DOHH2 (cell line): ENCODE data around the gene MLLT10.

Source experiments
- H3F3A ChIP-seq: fragments of 200-600 bp; sonication (generic), shearing (Covaris generic); 2 replicates; pipeline ENCODE4 v1.6.0; 2016; ENCODE audit warnings: antibody characterized with exemption, mild to moderate bottlenecking; ENCODE audit not compliant: control insufficient read depth, insufficient read depth
- H3K27ac ChIP-seq: fragments of 200-600 bp; sonication (generic); 2 replicates; pipeline ENCODE4 v1.5.1; 2014; ENCODE audit warnings: low read depth, mild to moderate bottlenecking, low read length, moderate library complexity
- H3K27me3 ChIP-seq: fragments of 200-600 bp; sonication (generic); 2 replicates; pipeline ENCODE4 v1.6.1; 2014; ENCODE audit warnings: mild to moderate bottlenecking, low read length, mixed read lengths; ENCODE audit not compliant: control insufficient read depth
- H3K36me3 ChIP-seq: fragments of 200-600 bp; sonication (generic); 2 replicates; pipeline ENCODE4 v1.6.1; 2014; ENCODE audit warnings: mild to moderate bottlenecking, low read length, moderate library complexity, mixed read lengths; ENCODE audit not compliant: control insufficient read depth
- H3K4me1 ChIP-seq: fragments of 200-600 bp; sonication (generic); 2 replicates; pipeline ENCODE4 v1.6.1; 2014; ENCODE audit warnings: mild to moderate bottlenecking, low read length, mixed read lengths; ENCODE audit not compliant: control insufficient read depth
- H3K4me2 ChIP-seq: fragments of 200-600 bp; sonication (generic); 2 replicates; pipeline ENCODE4 v1.6.0; 2014; ENCODE audit warnings: mild to moderate bottlenecking, low read length, moderate library complexity
- H3K4me3 ChIP-seq: fragments of 200-600 bp; sonication (generic); 2 replicates; pipeline ENCODE4 v1.5.1; 2014; ENCODE audit warnings: mild to moderate bottlenecking, low read length, mixed read lengths
- H3K79me2 ChIP-seq: fragments of 200-600 bp; sonication (generic); 2 replicates; pipeline ENCODE4 v1.6.1; 2014; ENCODE audit warnings: mild to moderate bottlenecking, low read length, mixed read lengths; ENCODE audit not compliant: control insufficient read depth
- H3K9me2 ChIP-seq: fragments of 200-600 bp; sonication (generic); replicated peaks from 2 replicates; pipeline ENCODE4 v1.6.1; 2014; ENCODE audit warnings: mild to moderate bottlenecking, low read length, mixed read lengths; ENCODE audit not compliant: control insufficient read depth
- H3K9me3 ChIP-seq: fragments of 200-600 bp; sonication (generic); 2 replicates; pipeline ENCODE4 v1.6.1; 2014; ENCODE audit warnings: antibody characterized with exemption, low read length, mixed read lengths; ENCODE audit not compliant: control insufficient read depth, insufficient read depth
- H4K20me1 ChIP-seq: fragments of 200-600 bp; sonication (generic); 2 replicates; pipeline ENCODE4 v1.6.0; 2014; ENCODE audit warnings: low read depth, mild to moderate bottlenecking, antibody characterized with exemption, low read length, moderate library complexity; ENCODE audit not compliant: control insufficient read depth, insufficient read depth
- CTCF ChIP-seq: fragments of 200-600 bp; sonication (generic); IDR thresholded peaks from one replicate; pipeline ENCODE4 v1.5.1; 2014; ENCODE audit warnings: antibody characterized with exemption, mild to moderate bottlenecking, low read depth, low read length; ENCODE audit not compliant: poor library complexity, severe bottlenecking
- EZH2phosphoT487 ChIP-seq: fragments of 200-600 bp; sonication (generic); IDR thresholded peaks from 2 replicates; pipeline ENCODE4 v1.6.1; 2017; ENCODE audit warnings: borderline replicate concordance, mild to moderate bottlenecking, antibody characterized with exemption, low read length, moderate library complexity, mixed read lengths

Gene MLLT10

GRCh38 chr10:21677551-21677950 is 143.5 kb downstream of the MLLT10 start:
- Histone ChIP-seq H3K9me3 (no peaks in the 10 kb centered on the region), H3K4me1 (no peaks in the 10 kb centered on the region), H3K4me3 (no peak overlapping the region), H3K27ac (no peak overlapping the region), H4K20me1 (no peaks in the 10 kb centered on the region), H3K4me2 (no peak overlapping the region), H3K9me2 (no peaks in the 10 kb centered on the region), H3K36me3 (peaks cover 33% of the 10 kb centered on the region), H3K27me3 (no peaks in the 10 kb centered on the region), H3K79me2 (peaks cover 25% of the 10 kb centered on the region), H3F3A (peaks cover 14% of the 10 kb centered on the region; the same call in 1 of the 2 replicates)
- TF ChIP-seq CTCF (no peak), EZH2phosphoT487 (no peak)

GRCh38 chr10:21681156-21681555 is 147.1 kb downstream of the MLLT10 start:
- Histone ChIP-seq H3K36me3 (peaks cover 13% of the 10 kb centered on the region; the same call in 1 of the 2 replicates), H3K27me3 (no peaks in the 10 kb centered on the region), H3K27ac (no peak overlapping the region), H3K4me1 (no peaks in the 10 kb centered on the region), H4K20me1 (no peaks in the 10 kb centered on the region), H3K4me2 (no peak overlapping the region), H3K79me2 (peaks cover 15% of the 10 kb centered on the region; the same call in 1 of the 2 replicates), H3K4me3 (no peak overlapping the region), H3F3A (no peaks in the 10 kb centered on the region), H3K9me2 (no peaks in the 10 kb centered on the region), H3K9me3 (no peaks in the 10 kb centered on the region)
- TF ChIP-seq EZH2phosphoT487 (no peak), CTCF (no peak)

GRCh38 chr10:21687266-21688008 is 153.4 kb downstream of the MLLT10 start:
- Histone ChIP-seq H3K4me2 (no peak overlapping the region), H3K4me1 (no peaks in the 10 kb centered on the region), H3K9me3 (no peaks in the 10 kb centered on the region), H3K4me3 (no peak overlapping the region), H3K36me3 (peaks cover 35% of the 10 kb centered on the region), H3K79me2 (no peaks in the 10 kb centered on the region), H3K9me2 (no peaks in the 10 kb centered on the region), H3K27ac (no peak overlapping the region), H3F3A (no peaks in the 10 kb centered on the region), H4K20me1 (no peaks in the 10 kb centered on the region), H3K27me3 (no peaks in the 10 kb centered on the region)
- TF ChIP-seq CTCF = no peak

GRCh38 chr10:21688009-21688332 is 153.9 kb downstream of the MLLT10 start:
- no peak overlapping the region for H3K27ac ChIP-seq
- H3K4me2 ChIP-seq = no peak overlapping the region

More at GRCh38 chr10:21688009-21688332, 153.9 kb downstream of the MLLT10 start:
- TF ChIP-seq CTCF (no peak), EZH2phosphoT487 (no peak)
- no peaks in the 10 kb centered on the region for H3K9me3 ChIP-seq
- H3K27me3 ChIP-seq = no peaks in the 10 kb centered on the region
- no peaks in the 10 kb centered on the region for H3F3A ChIP-seq
- no peak overlapping the region for H3K4me3 ChIP-seq
- no peaks in the 10 kb centered on the region for H3K4me1 ChIP-seq
- no peaks in the 10 kb centered on the region for H3K9me2 ChIP-seq
- H4K20me1 ChIP-seq = no peaks in the 10 kb centered on the region
- H3K36me3 ChIP-seq = peaks cover 36% of the 10 kb centered on the region
- H3K79me2 ChIP-seq = no peaks in the 10 kb centered on the region
